ENCODE measurements around the gene PHYKPL.

PHYKPL gene

DNA sequence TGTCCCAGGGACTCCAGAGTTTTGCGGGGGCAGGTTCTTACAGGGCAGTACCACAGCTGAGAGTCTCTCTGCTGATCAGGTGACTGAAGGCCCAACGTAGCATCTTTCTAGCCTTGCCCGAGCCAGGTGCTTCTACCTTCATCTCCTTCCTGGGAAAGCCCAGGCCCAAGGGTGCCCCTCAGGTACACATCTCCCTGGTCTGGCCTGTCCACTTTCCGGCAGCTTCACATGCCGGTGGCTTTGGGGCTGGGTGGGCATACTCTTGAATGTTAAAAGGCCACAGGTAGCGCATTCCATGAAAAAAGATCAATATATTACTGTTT lies 5.7 kb upstream of the PHYKPL start:
- no peak overlapping the region for H3K4me2 ChIP-seq (ENCODE audit: low read depth, low read length)
- no peak for TF ChIP-seq EZH2phosphoT487 (IDR thresholded peaks at IDR 0.05; ENCODE audit: low read length)
- TF ChIP-seq, protein P1, sequence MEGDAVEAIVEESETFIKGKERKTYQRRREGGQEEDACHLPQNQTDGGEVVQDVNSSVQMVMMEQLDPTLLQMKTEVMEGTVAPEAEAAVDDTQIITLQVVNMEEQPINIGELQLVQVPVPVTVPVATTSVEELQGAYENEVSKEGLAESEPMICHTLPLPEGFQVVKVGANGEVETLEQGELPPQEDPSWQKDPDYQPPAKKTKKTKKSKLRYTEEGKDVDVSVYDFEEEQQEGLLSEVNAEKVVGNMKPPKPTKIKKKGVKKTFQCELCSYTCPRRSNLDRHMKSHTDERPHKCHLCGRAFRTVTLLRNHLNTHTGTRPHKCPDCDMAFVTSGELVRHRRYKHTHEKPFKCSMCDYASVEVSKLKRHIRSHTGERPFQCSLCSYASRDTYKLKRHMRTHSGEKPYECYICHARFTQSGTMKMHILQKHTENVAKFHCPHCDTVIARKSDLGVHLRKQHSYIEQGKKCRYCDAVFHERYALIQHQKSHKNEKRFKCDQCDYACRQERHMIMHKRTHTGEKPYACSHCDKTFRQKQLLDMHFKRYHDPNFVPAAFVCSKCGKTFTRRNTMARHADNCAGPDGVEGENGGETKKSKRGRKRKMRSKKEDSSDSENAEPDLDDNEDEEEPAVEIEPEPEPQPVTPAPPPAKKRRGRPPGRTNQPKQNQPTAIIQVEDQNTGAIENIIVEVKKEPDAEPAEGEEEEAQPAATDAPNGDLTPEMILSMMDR (IDR thresholded peaks at IDR 0.05; ENCODE audit: low read length): no peak
- no peak for TF ChIP-seq EZH2 (optimal IDR thresholded peaks at IDR 0.05; ENCODE audit: low read depth, low read length)
- no peaks in the 10 kb centered on the region for H4K20me1 ChIP-seq (ENCODE audit: insufficient read depth, low read length)
- H3K9ac ChIP-seq (ENCODE audit: low read length): no peak overlapping the region
- peaks cover 4% of the 10 kb centered on the region; the same call in 1 of the 2 replicates for H3K4me1 ChIP-seq (ENCODE audit: low read length)
- peaks cover 4% of the 10 kb centered on the region; the same call in 1 of the 2 replicates for H3F3A ChIP-seq (ENCODE audit: insufficient read depth, low read length)
- no peak overlapping the region for H3K27ac ChIP-seq (ENCODE audit: low read length)
- no peak overlapping the region for H3K4me3 ChIP-seq (ENCODE audit: low read length)
- no peak for DNase-seq
- no peaks in the 10 kb centered on the region for H3K9me2 ChIP-seq (replicated peaks; ENCODE audit: insufficient read depth, low read length)
- H3K27me3 ChIP-seq (replicated peaks; ENCODE audit: insufficient read depth, low read length): no peaks in the 10 kb centered on the region; the same call in 1 of the 2 replicates
- H2AFZ ChIP-seq (ENCODE audit: low read length): no peak overlapping the region
- no peaks in the 10 kb centered on the region for H3K79me2 ChIP-seq (ENCODE audit: low read length)
- no peaks in the 10 kb centered on the region for H3K36me3 ChIP-seq (replicated peaks; ENCODE audit: insufficient read depth, low read length)
- H3K9me3 ChIP-seq (replicated peaks; ENCODE audit: insufficient read depth, low read length): no peaks in the 10 kb centered on the region

DNA sequence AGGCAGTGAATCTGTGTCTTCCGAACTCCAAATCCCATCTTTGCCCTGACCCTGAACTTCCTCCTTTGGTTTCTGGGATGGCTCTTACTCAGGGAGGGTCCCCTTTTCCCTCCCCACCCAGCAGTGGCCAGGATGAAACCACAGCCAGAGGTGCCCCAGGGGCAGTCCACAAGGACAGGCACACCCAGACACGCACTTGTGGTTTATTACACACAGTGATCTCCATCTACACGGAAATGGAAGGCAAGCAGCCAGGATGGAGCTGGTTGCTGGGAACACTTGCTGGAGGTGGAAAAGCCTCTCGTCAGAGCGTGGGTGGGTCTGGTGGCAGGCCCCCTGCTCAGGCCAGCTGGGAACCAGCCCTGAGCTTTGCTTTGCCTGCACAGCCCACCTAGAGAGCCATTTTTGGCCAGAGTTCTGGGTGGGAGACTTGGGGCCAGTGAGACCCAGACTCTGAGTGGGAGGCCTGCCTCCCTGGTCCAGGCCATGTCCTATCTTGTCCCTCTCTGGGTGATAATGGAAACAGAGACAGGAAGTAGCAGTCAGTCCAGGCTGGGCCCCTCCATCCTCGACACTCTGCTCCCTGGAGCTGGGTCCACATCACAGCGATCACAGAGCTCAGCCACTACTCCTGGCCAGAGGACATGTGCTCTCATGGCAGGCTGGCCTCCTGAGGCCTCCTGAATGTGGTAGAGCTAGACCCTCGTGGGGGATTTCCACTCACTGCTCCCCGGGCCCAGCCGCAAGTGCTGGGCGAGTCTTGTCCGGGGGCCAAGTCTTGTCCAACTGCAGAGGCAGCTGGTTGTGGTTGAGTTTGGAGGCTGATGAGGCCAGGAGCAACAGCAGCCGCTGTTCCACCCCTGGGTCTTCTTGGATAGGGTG lies 5.1 kb upstream of the PHYKPL start:
- H4K20me1 ChIP-seq (ENCODE audit: insufficient read depth, low read length): no peaks in the 10 kb centered on the region
- H3K4me3 ChIP-seq (ENCODE audit: low read length): no peak overlapping the region
- H3K27ac ChIP-seq (ENCODE audit: low read length): no peak overlapping the region

DNA sequence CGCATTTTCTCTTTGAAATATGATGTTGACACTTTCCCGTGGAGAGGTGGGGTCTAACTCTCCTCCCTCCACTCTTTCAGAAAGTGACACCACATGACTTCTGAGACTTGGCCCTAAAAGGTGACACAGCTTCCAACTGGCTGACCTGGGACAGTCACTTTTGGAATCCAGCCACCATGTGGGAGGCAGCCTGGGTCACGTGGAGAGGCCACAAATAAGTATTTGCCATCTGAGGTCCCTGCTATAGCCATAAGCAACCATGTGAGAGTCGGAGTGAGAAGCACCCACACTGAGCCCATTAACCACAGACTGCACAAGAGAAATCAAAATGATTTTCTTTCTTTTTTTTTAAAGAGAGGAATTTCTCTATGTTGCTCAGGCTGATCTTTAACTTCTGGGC lies 4.1 kb upstream of the PHYKPL start:
- H3K79me2 ChIP-seq (ENCODE audit: low read length): peaks cover 5% of the 10 kb centered on the region
- DNase-seq: no peak
- H3K9ac ChIP-seq (ENCODE audit: low read length): no peak overlapping the region
- no peaks in the 10 kb centered on the region for H3K27me3 ChIP-seq (replicated peaks; ENCODE audit: insufficient read depth, low read length)
- H4K20me1 ChIP-seq (ENCODE audit: insufficient read depth, low read length): no peaks in the 10 kb centered on the region
- no peak overlapping the region for H3K27ac ChIP-seq (ENCODE audit: low read length)
- no peak overlapping the region for H3K4me2 ChIP-seq (ENCODE audit: low read depth, low read length)
- H3K36me3 ChIP-seq (replicated peaks; ENCODE audit: insufficient read depth, low read length): no peaks in the 10 kb centered on the region
- H3K4me3 ChIP-seq (ENCODE audit: low read length): no peak overlapping the region
- no peak overlapping the region for H2AFZ ChIP-seq (ENCODE audit: low read length)
- no peaks in the 10 kb centered on the region for H3K9me2 ChIP-seq (replicated peaks; ENCODE audit: insufficient read depth, low read length)
- peaks cover 10% of the 10 kb centered on the region; the same call in 1 of the 2 replicates for H3F3A ChIP-seq (ENCODE audit: insufficient read depth, low read length)
- no peaks in the 10 kb centered on the region for H3K9me3 ChIP-seq (replicated peaks; ENCODE audit: insufficient read depth, low read length)
- TF ChIP-seq EZH2 (optimal IDR thresholded peaks at IDR 0.05; ENCODE audit: low read depth, low read length) (no peak), EZH2phosphoT487 (IDR thresholded peaks at IDR 0.05; ENCODE audit: low read length) (no peak)
- TF ChIP-seq, protein P1 (IDR thresholded peaks at IDR 0.05; ENCODE audit: low read length): no peak
- peaks cover 8% of the 10 kb centered on the region; the same call in 1 of the 2 replicates for H3K4me1 ChIP-seq (ENCODE audit: low read length)

More for the DNA sequence above, 5.1 kb upstream of the PHYKPL start:
- DNase-seq: no peak
- Histone ChIP-seq H3K79me2 (ENCODE audit: low read length) (no peaks in the 10 kb centered on the region), H3K9me3 (replicated peaks; ENCODE audit: insufficient read depth, low read length) (no peaks in the 10 kb centered on the region), H2AFZ (ENCODE audit: low read length) (no peak overlapping the region), H3K27me3 (replicated peaks; ENCODE audit: insufficient read depth, low read length) (no peaks in the 10 kb centered on the region; the same call in 1 of the 2 replicates), H3K4me1 (ENCODE audit: low read length) (peaks cover 8% of the 10 kb centered on the region; the same call in 1 of the 2 replicates), H3K36me3 (replicated peaks; ENCODE audit: insufficient read depth, low read length) (no peaks in the 10 kb centered on the region), H3K9me2 (replicated peaks; ENCODE audit: insufficient read depth, low read length) (no peaks in the 10 kb centered on the region), H3K4me2 (ENCODE audit: low read depth, low read length) (no peak overlapping the region), H3K9ac (ENCODE audit: low read length) (no peak overlapping the region), H3F3A (ENCODE audit: insufficient read depth, low read length) (peaks cover 10% of the 10 kb centered on the region; the same call in 1 of the 2 replicates)
- TF ChIP-seq EZH2 (optimal IDR thresholded peaks at IDR 0.05; ENCODE audit: low read depth, low read length) (no peak), EZH2phosphoT487 (IDR thresholded peaks at IDR 0.05; ENCODE audit: low read length) (no peak)
- TF ChIP-seq, protein P1 (IDR thresholded peaks at IDR 0.05; ENCODE audit: low read length): no peak

All from MM.1S (cell line).